WTC11 (cell line): ENCODE measurements around the gene CLK2. TPM values are rescaled to one million over a fixed set of nuclear protein-coding genes. Genes with fewer than 3 reads are reported as not detected.

Source experiments
- AFF4 ChIP-seq: sonication (generic); formaldehyde crosslinking; IDR thresholded peaks from 2 replicates; pipeline ENCODE4 v1.8.1; 2023; ENCODE audit warnings: mild to moderate bottlenecking, missing genetic modification reagents, borderline replicate concordance
- ARID4B ChIP-seq: sonication (generic); formaldehyde crosslinking; IDR thresholded peaks from 2 replicates; pipeline ENCODE4 v1.8.0; 2023; ENCODE audit warnings: missing genetic modification reagents, mild to moderate bottlenecking, borderline replicate concordance
- E2F1 ChIP-seq: sonication (generic); formaldehyde crosslinking; IDR thresholded peaks from 2 replicates; pipeline ENCODE4 v1.8.0; 2022; ENCODE audit warnings: mild to moderate bottlenecking, missing genetic modification reagents
- GRHL2 ChIP-seq: fragments of 250-450 bp; sonication (Bioruptor Pico); IDR thresholded peaks from 2 replicates; pipeline ENCODE4 v1.8.0; 2022; ENCODE audit warnings: mild to moderate bottlenecking, moderate library complexity; ENCODE audit not compliant: insufficient replicate concordance, severe bottlenecking
- GTF2I ChIP-seq: fragments of 250-450 bp; sonication (Bioruptor Pico); conservative IDR thresholded peaks from 2 replicates; pipeline ENCODE4 v1.4.0; 2021; ENCODE audit warnings: mild to moderate bottlenecking
- MXD4 ChIP-seq: fragments of 250-450 bp; sonication (Bioruptor Pico); IDR thresholded peaks from 2 replicates; pipeline ENCODE4 v1.8.0; 2021; ENCODE audit warnings: mild to moderate bottlenecking, moderate library complexity, borderline replicate concordance
- TEAD1 ChIP-seq: sonication (generic); formaldehyde crosslinking; IDR thresholded peaks from 2 replicates; pipeline ENCODE4 v1.8.0; 2022; ENCODE audit warnings: mild to moderate bottlenecking, missing genetic modification reagents
- USF1 ChIP-seq: sonication (generic); formaldehyde crosslinking; IDR thresholded peaks from 2 replicates; pipeline ENCODE4 v1.8.0; 2022; ENCODE audit warnings: mild to moderate bottlenecking, missing genetic modification reagents
- ZNF138 ChIP-seq: sonication (generic); formaldehyde crosslinking; conservative IDR thresholded peaks from 2 replicates; pipeline ENCODE4 v1.8.1; 2022; ENCODE audit warnings: mild to moderate bottlenecking, moderate library complexity, missing genetic modification reagents
- ZNF281 ChIP-seq: sonication (generic); formaldehyde crosslinking; IDR thresholded peaks from 2 replicates; pipeline ENCODE4 v1.8.0; 2023; ENCODE audit warnings: mild to moderate bottlenecking, missing genetic modification reagents
- ZNF317 ChIP-seq: sonication (generic); formaldehyde crosslinking; IDR thresholded peaks from 2 replicates; pipeline ENCODE4 v1.8.1; 2023; ENCODE audit warnings: low read depth, mild to moderate bottlenecking, moderate library complexity, missing genetic modification reagents, borderline replicate concordance
- ZNF416 ChIP-seq: fragments of 250-450 bp; sonication (Bioruptor Pico); IDR thresholded peaks from 2 replicates; pipeline ENCODE4 v1.9.0; 2021; ENCODE audit warnings: mild to moderate bottlenecking, inconsistent platforms
- ZNF423 ChIP-seq: fragments of 250-450 bp; sonication (Bioruptor Pico); IDR thresholded peaks from 2 replicates; pipeline ENCODE4 v2.1.2; 2022; ENCODE audit warnings: mild to moderate bottlenecking, moderate library complexity
- ZNF425 ChIP-seq: fragments of 250-450 bp; sonication (Bioruptor Pico); conservative IDR thresholded peaks from 2 replicates; pipeline ENCODE4 v1.9.0; 2021; ENCODE audit warnings: mild to moderate bottlenecking
- ZNF532 ChIP-seq: fragments of 250-450 bp; sonication (Bioruptor Pico); IDR thresholded peaks from 2 replicates; pipeline ENCODE4 v1.9.0; 2021; ENCODE audit warnings: mild to moderate bottlenecking, borderline replicate concordance
- ZNF671 ChIP-seq: fragments of 250-450 bp; sonication (Bioruptor Pico); IDR thresholded peaks from 2 replicates; pipeline ENCODE4 v1.8.0; 2021; ENCODE audit warnings: mild to moderate bottlenecking
- total RNA-seq: library from RNA; stranded (reverse); gene quantifications from 3 replicates; pipeline ENCODE4 v1.2.3, GENCODE V29; 2021

CLK2 gene
- total RNA-seq, 1 experiment from 2014 or later = 74.4 TPM

- TF ChIP-seq ZNF532 = peak; percentile 96
- peak; percentile 86; the same call in 1 of the 2 replicates for TF ChIP-seq AFF4 (CRISPR knock-in tag)
- no peak for TF ChIP-seq GTF2I
- TF ChIP-seq GRHL2 (CRISPR knock-in tag) = no peak
- peak; percentile 98 for TF ChIP-seq ZNF416 (CRISPR knock-in tag)
- no peak for TF ChIP-seq ZNF423 (CRISPR knock-in tag)
- TF ChIP-seq MXD4 (CRISPR knock-in tag) = no peak
- no peak for TF ChIP-seq ZNF138 (CRISPR knock-in tag)
- no peak for TF ChIP-seq E2F1 (CRISPR knock-in tag)
- peak; percentile 93 for TF ChIP-seq ZNF671 (CRISPR knock-in tag)
- TF ChIP-seq ZNF281 = no peak
- TF ChIP-seq USF1 (CRISPR knock-in tag) = peak; percentile 99
- peak; percentile 66; the same call in 1 of the 2 replicates for TF ChIP-seq ARID4B (CRISPR knock-in tag)
- no peak for TF ChIP-seq ZNF317 (CRISPR knock-in tag)
- peak; percentile 84; the same call in 1 of the 2 replicates for TF ChIP-seq ZNF425
- peak; percentile 86 for TF ChIP-seq TEAD1 (CRISPR knock-in tag)
These were observed 11.2 kb downstream of the CLK2 start, which contains the start of gene SCAMP3 (continued) for GRCh38 chr1:155261852-155262673.
